ENCODE results near the gene CORO1C. TPM values are rescaled to one million over a fixed set of nuclear protein-coding genes. Genes with fewer than 3 reads are reported as not detected.

The CORO1C gene
- total and polyA plus RNA-seq, 4 experiments from 2014 or later = 8.0 to 12.6 (median 11.1) TPM

- no peaks in the 10 kb centered on the region for H3K4me1 ChIP-seq (ENCODE audit: insufficient read depth, low read length)
- H3K27ac Mint-ChIP-seq = no peak overlapping the region
- no peaks in the 10 kb centered on the region for H3K27me3 Mint-ChIP-seq
- no peaks in the 10 kb centered on the region for H3K27me3 ChIP-seq (ENCODE audit: insufficient read depth, low read length)
- CTCF ChIA-PET (ENCODE audit: partially characterized antibody) = interaction anchor here (1.5 kb wide), 1 partner anchor 50 kb away, joined by 3 read pairs; no protein-coding TSS in a partner anchor
- no peak overlapping the region for H3K4me3 Mint-ChIP-seq
- no peaks in the 10 kb centered on the region for H3K9me3 ChIP-seq (ENCODE audit: control insufficient read depth in 1 of 2, low read length in 2 of 2)
- no peaks in the 10 kb centered on the region for H3K36me3 ChIP-seq (ENCODE audit: insufficient read depth, low read length)
- no peak overlapping the region for H3K4me3 ChIP-seq (ENCODE audit: low read length in 2 of 2)
- H3K36me3 Mint-ChIP-seq = no peaks in the 10 kb centered on the region
- intact Hi-C loops (cut with micrococcal nuclease) = no loop called here
- no peaks in the 10 kb centered on the region for H3K9me3 Mint-ChIP-seq
- H3K27ac ChIP-seq (ENCODE audit: low read depth, low read length) = no peak overlapping the region
- POLR2A ChIA-PET (ENCODE audit: partially characterized antibody) = no interaction called here
- no peaks in the 10 kb centered on the region for H3K4me1 Mint-ChIP-seq
- no peak for DNase-seq
Observed at GRCh38 chr12:108602976-108603704, 128.2 kb downstream of the CORO1C start.

GRCh38 chr12:108602209-108602705 lies 129.1 kb downstream of the CORO1C start:
- Histone ChIP-seq H3K27me3 (ENCODE audit: insufficient read depth, low read length) (no peaks in the 10 kb centered on the region), H3K9me3 (ENCODE audit: control insufficient read depth in 1 of 2, low read length in 2 of 2) (no peaks in the 10 kb centered on the region), H3K27ac (ENCODE audit: low read depth, low read length) (no peak overlapping the region), H3K4me3 (ENCODE audit: low read length in 2 of 2) (no peak overlapping the region), H3K36me3 (ENCODE audit: insufficient read depth, low read length) (no peaks in the 10 kb centered on the region), H3K4me1 (ENCODE audit: insufficient read depth, low read length) (no peaks in the 10 kb centered on the region)
- intact Hi-C loops (cut with micrococcal nuclease) = no loop called here
- H3K27ac Mint-ChIP-seq = no peak overlapping the region
- no peaks in the 10 kb centered on the region for H3K9me3 Mint-ChIP-seq
- ChIA-PET POLR2A (ENCODE audit: partially characterized antibody) (no interaction called here), CTCF (ENCODE audit: partially characterized antibody) (no interaction called here)
- H3K27me3 Mint-ChIP-seq = no peaks in the 10 kb centered on the region
- H3K4me1 Mint-ChIP-seq = no peaks in the 10 kb centered on the region
- H3K36me3 Mint-ChIP-seq = no peaks in the 10 kb centered on the region
- no peak overlapping the region for H3K4me3 Mint-ChIP-seq
- no peak for DNase-seq

GRCh38 chr12:108600702-108601007 lies 130.7 kb downstream of the CORO1C start:
- DNase-seq = no peak
- ChIA-PET CTCF (ENCODE audit: partially characterized antibody) (interaction anchor here (2.7 kb wide), 1 partner anchor 16 kb away, joined by 13 read pairs; no protein-coding TSS in a partner anchor), POLR2A (ENCODE audit: partially characterized antibody) (no interaction called here)
- no peaks in the 10 kb centered on the region for H3K36me3 Mint-ChIP-seq
- Histone ChIP-seq H3K4me3 (ENCODE audit: low read length in 2 of 2) (no peak overlapping the region), H3K27me3 (ENCODE audit: insufficient read depth, low read length) (no peaks in the 10 kb centered on the region), H3K36me3 (ENCODE audit: insufficient read depth, low read length) (no peaks in the 10 kb centered on the region), H3K4me1 (ENCODE audit: insufficient read depth, low read length) (no peaks in the 10 kb centered on the region), H3K9me3 (ENCODE audit: control insufficient read depth in 1 of 2, low read length in 2 of 2) (no peaks in the 10 kb centered on the region), H3K27ac (ENCODE audit: low read depth, low read length) (no peak overlapping the region)
- no peak overlapping the region for H3K27ac Mint-ChIP-seq
- no peaks in the 10 kb centered on the region for H3K9me3 Mint-ChIP-seq
- H3K4me3 Mint-ChIP-seq = no peak overlapping the region
- no peaks in the 10 kb centered on the region for H3K4me1 Mint-ChIP-seq
- intact Hi-C loops (cut with micrococcal nuclease) = no loop called here
- H3K27me3 Mint-ChIP-seq = no peaks in the 10 kb centered on the region

GRCh38 chr12:108599948-108600701 lies 131.2 kb downstream of the CORO1C start:
- Mint-ChIP-seq H3K36me3 (no peaks in the 10 kb centered on the region), H3K4me1 (no peaks in the 10 kb centered on the region), H3K4me3 (no peak overlapping the region), H3K9me3 (no peaks in the 10 kb centered on the region), H3K27ac (no peak overlapping the region), H3K27me3 (no peaks in the 10 kb centered on the region)
- Histone ChIP-seq H3K27me3 (ENCODE audit: insufficient read depth, low read length) (no peaks in the 10 kb centered on the region), H3K4me1 (ENCODE audit: insufficient read depth, low read length) (no peaks in the 10 kb centered on the region), H3K36me3 (ENCODE audit: insufficient read depth, low read length) (no peaks in the 10 kb centered on the region), H3K27ac (ENCODE audit: low read depth, low read length) (no peak overlapping the region), H3K9me3 (ENCODE audit: control insufficient read depth in 1 of 2, low read length in 2 of 2) (no peaks in the 10 kb centered on the region), H3K4me3 (ENCODE audit: low read length in 2 of 2) (no peak overlapping the region)
- POLR2A ChIA-PET (ENCODE audit: partially characterized antibody) = no interaction called here
- intact Hi-C loops (cut with micrococcal nuclease) = no loop called here
- CTCF ChIA-PET (ENCODE audit: partially characterized antibody) = interaction anchor here (2.7 kb wide), 1 partner anchor 17 kb away, joined by 13 read pairs; no protein-coding TSS in a partner anchor
- no peak for DNase-seq

- Mint-ChIP-seq H3K9me3 (no peaks in the 10 kb centered on the region), H3K36me3 (no peaks in the 10 kb centered on the region), H3K27ac (no peak overlapping the region), H3K4me1 (no peaks in the 10 kb centered on the region), H3K27me3 (no peaks in the 10 kb centered on the region), H3K4me3 (no peak overlapping the region)
- Histone ChIP-seq H3K27ac (ENCODE audit: low read depth, low read length) (no peak overlapping the region), H3K4me1 (ENCODE audit: insufficient read depth, low read length) (no peaks in the 10 kb centered on the region), H3K4me3 (ENCODE audit: low read length in 2 of 2) (no peak overlapping the region), H3K9me3 (ENCODE audit: control insufficient read depth in 1 of 2, low read length in 2 of 2) (no peaks in the 10 kb centered on the region), H3K27me3 (ENCODE audit: insufficient read depth, low read length) (no peaks in the 10 kb centered on the region), H3K36me3 (ENCODE audit: insufficient read depth, low read length) (no peaks in the 10 kb centered on the region)
- DNase-seq = no peak
- CTCF ChIA-PET (ENCODE audit: partially characterized antibody) = interaction anchor here (2.7 kb wide), 1 partner anchor 18 kb away, joined by 13 read pairs; no protein-coding TSS in a partner anchor
- POLR2A ChIA-PET (ENCODE audit: partially characterized antibody) = no interaction called here
- intact Hi-C loops (cut with micrococcal nuclease) = no loop called here
Observed at GRCh38 chr12:108599541-108599940, 131.8 kb downstream of the CORO1C start.

GRCh38 chr12:108598553-108599250 lies 132.6 kb downstream of the CORO1C start:
- H3K4me3 Mint-ChIP-seq = no peak overlapping the region
- ChIA-PET CTCF (ENCODE audit: partially characterized antibody) (interaction anchor here (2.0 kb wide), 1 partner anchor 19 kb away, joined by 7 read pairs; no protein-coding TSS in a partner anchor), POLR2A (ENCODE audit: partially characterized antibody) (no interaction called here)
- no peaks in the 10 kb centered on the region for H3K27me3 Mint-ChIP-seq
- no peaks in the 10 kb centered on the region for H3K4me1 ChIP-seq (ENCODE audit: insufficient read depth, low read length)
- no peaks in the 10 kb centered on the region for H3K36me3 ChIP-seq (ENCODE audit: insufficient read depth, low read length)
- no peaks in the 10 kb centered on the region for H3K36me3 Mint-ChIP-seq
- intact Hi-C loops (cut with micrococcal nuclease) = no loop called here
- H3K9me3 ChIP-seq (ENCODE audit: control insufficient read depth in 1 of 2, low read length in 2 of 2) = no peaks in the 10 kb centered on the region
- no peak overlapping the region for H3K4me3 ChIP-seq (ENCODE audit: low read length in 2 of 2)
- no peak overlapping the region for H3K27ac ChIP-seq (ENCODE audit: low read depth, low read length)
- H3K9me3 Mint-ChIP-seq = no peaks in the 10 kb centered on the region
- no peaks in the 10 kb centered on the region for H3K27me3 ChIP-seq (ENCODE audit: insufficient read depth, low read length)
- DNase-seq = no peak
- H3K27ac Mint-ChIP-seq = no peak overlapping the region
- H3K4me1 Mint-ChIP-seq = no peaks in the 10 kb centered on the region
